Measurements from ENCODE around the gene CCT5. TPM values are rescaled to one million over a fixed set of nuclear protein-coding genes. Genes with fewer than 3 reads are reported as not detected.
"Not testable (repeated sequence)": the region's sequence is repeated elsewhere in the genome, so short reads cannot be mapped to it uniquely, and the experiment has no call there.

Gene CCT5
- total RNA-seq, 3 donors from 2014 or later: 151 to 208 (median 180) TPM

DNA sequence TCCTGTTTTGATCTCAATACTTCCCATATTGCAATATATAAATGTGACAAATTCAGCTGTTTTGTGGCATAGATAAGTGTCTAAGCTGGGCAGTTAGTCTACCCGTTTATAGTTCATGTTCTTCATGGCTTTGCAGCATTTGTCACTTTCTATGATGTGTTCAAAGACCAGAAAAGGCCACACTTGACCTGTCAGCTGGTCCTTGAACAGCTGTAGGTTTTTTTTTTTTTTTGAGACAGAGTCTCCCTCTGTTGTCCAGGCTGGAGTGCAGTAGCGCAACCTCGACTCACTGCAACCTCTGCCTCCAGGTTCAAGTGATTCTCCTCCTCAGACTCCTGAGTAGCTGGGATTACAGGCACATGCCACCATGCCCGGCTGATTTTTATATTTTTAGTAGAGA, 29.2 kb downstream of the CCT5 start:
- H3K27ac ChIP-seq: no peak overlapping the region
- H3K9me3 ChIP-seq: no peaks in the 10 kb centered on the region
- H3K4me3 ChIP-seq: no peak overlapping the region
- no peak for DNase-seq (ENCODE audit: low spot score in 2 of 2)
- intact Hi-C loops (cut with DNase I; ENCODE audit: low total_unique reads): no loop called here
- no peaks in the 10 kb centered on the region for H3K27me3 ChIP-seq
- H3K36me3 ChIP-seq: no peaks in the 10 kb centered on the region
- TF ChIP-seq POLR2AphosphoS5 (IDR thresholded peaks at IDR 0.05): no peak
- no peak for TF ChIP-seq POLR2A (IDR thresholded peaks at IDR 0.05)
- TF ChIP-seq, protein P1, sequence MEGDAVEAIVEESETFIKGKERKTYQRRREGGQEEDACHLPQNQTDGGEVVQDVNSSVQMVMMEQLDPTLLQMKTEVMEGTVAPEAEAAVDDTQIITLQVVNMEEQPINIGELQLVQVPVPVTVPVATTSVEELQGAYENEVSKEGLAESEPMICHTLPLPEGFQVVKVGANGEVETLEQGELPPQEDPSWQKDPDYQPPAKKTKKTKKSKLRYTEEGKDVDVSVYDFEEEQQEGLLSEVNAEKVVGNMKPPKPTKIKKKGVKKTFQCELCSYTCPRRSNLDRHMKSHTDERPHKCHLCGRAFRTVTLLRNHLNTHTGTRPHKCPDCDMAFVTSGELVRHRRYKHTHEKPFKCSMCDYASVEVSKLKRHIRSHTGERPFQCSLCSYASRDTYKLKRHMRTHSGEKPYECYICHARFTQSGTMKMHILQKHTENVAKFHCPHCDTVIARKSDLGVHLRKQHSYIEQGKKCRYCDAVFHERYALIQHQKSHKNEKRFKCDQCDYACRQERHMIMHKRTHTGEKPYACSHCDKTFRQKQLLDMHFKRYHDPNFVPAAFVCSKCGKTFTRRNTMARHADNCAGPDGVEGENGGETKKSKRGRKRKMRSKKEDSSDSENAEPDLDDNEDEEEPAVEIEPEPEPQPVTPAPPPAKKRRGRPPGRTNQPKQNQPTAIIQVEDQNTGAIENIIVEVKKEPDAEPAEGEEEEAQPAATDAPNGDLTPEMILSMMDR (IDR thresholded peaks at IDR 0.05): no peak
- no peaks in the 10 kb centered on the region for H3K4me1 ChIP-seq

DNA sequence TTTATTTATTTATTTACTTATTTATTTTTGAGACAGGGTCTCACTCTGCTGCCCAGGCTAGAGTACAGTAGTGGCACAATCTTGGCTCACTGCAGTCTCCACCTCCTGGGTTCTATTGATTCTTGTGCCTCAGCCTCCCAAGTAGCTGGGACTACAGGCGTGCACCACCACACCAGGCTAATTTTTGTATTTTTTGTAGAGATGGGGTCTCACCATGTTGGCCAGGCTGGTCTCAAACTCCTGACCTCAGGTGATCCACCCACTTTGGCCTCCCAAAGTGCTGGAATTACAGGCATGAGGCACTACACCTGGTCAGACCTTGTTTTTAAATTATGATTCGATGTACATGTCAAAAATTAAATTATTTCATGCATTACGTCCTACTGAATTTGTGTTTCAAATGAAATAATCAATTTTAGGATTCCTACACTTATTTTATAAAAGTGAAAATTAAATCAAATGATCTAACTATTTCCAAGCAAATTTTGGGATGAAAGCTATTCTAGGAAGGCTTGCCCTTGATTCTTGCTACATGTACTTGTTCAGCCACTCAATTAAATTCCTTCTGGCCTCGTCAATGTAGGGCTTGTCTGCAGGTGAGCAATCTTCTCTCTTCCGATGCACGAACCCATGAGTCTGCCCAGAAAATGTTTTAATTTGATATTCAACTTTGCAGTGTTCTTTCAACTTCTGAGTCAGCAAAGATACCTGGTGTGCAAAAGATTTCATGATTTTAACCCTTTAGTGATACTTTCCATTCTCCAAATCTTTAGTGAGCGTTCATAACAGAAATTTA, 30.0 kb downstream of the CCT5 start:
- no peaks in the 10 kb centered on the region for H3K27me3 ChIP-seq
- H3K4me3 ChIP-seq: no peak overlapping the region
- H3K36me3 ChIP-seq: no peaks in the 10 kb centered on the region
- TF ChIP-seq, protein P1 (IDR thresholded peaks at IDR 0.05): no peak
- TF ChIP-seq POLR2A (IDR thresholded peaks at IDR 0.05) (no peak), POLR2AphosphoS5 (IDR thresholded peaks at IDR 0.05) (no peak)
- DNase-seq (ENCODE audit: low spot score in 2 of 2): no peak
- H3K9me3 ChIP-seq: no peaks in the 10 kb centered on the region
- intact Hi-C loops (cut with DNase I; ENCODE audit: low total_unique reads): no loop called here
- H3K27ac ChIP-seq: no peak overlapping the region
- H3K4me1 ChIP-seq: no peaks in the 10 kb centered on the region

DNA sequence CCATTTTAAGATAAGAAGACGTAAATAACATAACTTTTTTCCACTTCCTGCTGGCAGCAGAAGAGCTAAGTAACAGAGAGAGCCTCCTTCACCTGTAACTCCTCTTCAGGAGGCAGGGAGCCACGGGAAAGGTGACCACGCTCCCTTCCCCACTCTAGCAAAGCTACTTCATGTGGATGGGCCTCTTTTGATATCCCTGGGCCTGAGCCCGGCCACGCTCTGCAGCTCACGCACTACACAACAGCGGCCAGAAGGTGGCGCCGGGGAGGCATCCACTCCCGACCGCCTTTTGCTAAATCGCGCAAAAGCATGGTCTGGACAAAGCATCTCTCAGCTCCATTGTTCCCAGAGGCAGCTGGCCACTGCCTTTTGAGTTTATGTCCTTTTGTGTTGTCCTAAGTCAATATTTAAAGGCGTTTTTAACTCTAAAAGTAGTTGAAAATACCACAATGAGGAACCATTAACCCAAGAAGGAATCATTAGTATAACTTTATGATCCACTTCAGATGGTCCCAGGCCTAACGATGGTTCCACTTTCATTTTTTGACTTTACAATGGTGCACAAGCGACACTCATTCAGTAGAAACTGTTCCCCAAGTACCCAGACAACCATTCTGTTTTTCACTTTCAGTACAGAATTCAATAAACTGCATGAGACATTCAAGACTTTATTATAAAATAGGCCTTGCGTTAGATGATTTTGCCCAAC, 34.0 kb downstream of the CCT5 start:
- H3K36me3 ChIP-seq: no peaks in the 10 kb centered on the region
- peak in 1 of 3 donors; percentile 44 for TF ChIP-seq POLR2AphosphoS5 (IDR thresholded peaks at IDR 0.05)
- no peak for TF ChIP-seq POLR2A (IDR thresholded peaks at IDR 0.05)
- TF ChIP-seq, protein P1 (IDR thresholded peaks at IDR 0.05): peak; percentile 79 to 83 (median 81)

DNA sequence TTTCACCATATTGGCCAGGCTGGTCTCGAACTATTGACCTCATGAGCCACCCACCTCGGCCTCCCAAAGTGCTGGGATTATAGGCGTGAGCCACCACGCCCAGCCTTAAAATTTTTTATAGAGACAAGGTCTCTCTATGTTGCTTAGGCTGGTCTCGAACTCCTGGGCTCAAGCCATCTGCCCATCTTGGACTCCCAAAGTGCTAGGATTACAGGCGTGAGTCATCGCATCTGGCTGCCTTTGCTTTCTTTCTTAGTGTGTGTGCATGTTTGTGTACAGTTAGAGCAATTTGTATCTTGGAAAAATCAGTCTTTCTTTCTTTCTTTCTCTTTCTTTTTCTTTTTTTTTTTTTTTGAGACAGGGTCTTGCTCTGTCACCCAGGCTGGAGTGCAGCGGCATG, 35.3 kb downstream of the CCT5 start:
- H3K9me3 ChIP-seq; H3K36me3 ChIP-seq; intact Hi-C loops (cut with DNase I; ENCODE audit: low total_unique reads); H3K4me1 ChIP-seq; H3K27me3 ChIP-seq; H3K4me3 ChIP-seq; H3K27ac ChIP-seq: not testable (repeated sequence)
- DNase-seq (ENCODE audit: low spot score in 2 of 2): peak in 1 of 2 donors; percentile 22

More for the DNA sequence above, 34.0 kb downstream of the CCT5 start:
- Histone ChIP-seq H3K9me3 (no peaks in the 10 kb centered on the region), H3K27me3 (no peaks in the 10 kb centered on the region), H3K4me3 (no peak overlapping the region), H3K4me1 (no peaks in the 10 kb centered on the region), H3K27ac (no peak overlapping the region)
- intact Hi-C loops (cut with DNase I; ENCODE audit: low total_unique reads): no loop called here
- peak; percentile 56 to 86 for DNase-seq (ENCODE audit: low spot score in 2 of 2)

DNA sequence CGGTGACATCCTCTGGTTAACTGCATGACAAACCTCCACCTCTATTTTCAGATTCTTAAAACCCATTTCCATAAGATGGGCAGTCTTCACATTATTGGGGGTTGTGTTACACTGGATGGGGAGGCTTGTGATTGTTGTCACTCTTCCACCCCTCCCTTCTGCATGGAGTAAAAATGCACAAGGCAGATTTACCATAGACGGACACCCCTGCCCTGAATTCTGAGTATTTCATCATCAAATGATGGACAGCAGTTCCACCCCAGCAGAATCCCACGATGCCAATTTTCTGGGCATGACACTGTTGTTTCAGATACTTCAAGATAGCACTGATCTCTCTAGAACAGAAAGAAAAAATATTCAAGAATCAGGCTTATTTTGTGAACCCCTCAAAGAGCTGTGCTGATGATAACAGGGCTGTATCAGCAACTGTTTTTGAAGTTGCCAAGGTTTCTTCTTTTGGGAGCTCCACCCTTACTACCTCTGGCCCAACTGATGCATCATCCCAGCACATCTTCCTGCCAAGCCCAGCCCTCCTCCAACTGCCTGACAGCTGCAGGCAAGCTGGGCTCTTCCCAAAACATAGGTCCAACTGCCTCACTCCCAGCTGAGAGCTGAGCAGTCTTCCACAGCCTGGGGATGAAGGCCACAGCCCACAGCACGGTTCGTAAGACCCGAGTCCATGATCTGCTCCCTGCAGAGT, 36.2 kb downstream of the CCT5 start:
- no peaks in the 10 kb centered on the region for H3K27me3 ChIP-seq
- intact Hi-C loops (cut with DNase I; ENCODE audit: low total_unique reads): no loop called here
- H3K9me3 ChIP-seq: no peaks in the 10 kb centered on the region
- no peak overlapping the region for H3K27ac ChIP-seq
- DNase-seq (ENCODE audit: low spot score in 2 of 2): no peak
- no peak overlapping the region for H3K4me3 ChIP-seq
- TF ChIP-seq POLR2AphosphoS5 (IDR thresholded peaks at IDR 0.05): no peak
- TF ChIP-seq, protein P1 (IDR thresholded peaks at IDR 0.05): no peak
- no peak for TF ChIP-seq POLR2A (IDR thresholded peaks at IDR 0.05)
- H3K4me1 ChIP-seq: no peaks in the 10 kb centered on the region
- H3K36me3 ChIP-seq: no peaks in the 10 kb centered on the region
